T-helper 9 cell (primary cell): ENCODE results near the gene CNGA3.
"Not testable (repeated sequence)": the region's sequence is repeated elsewhere in the genome, so short reads cannot be mapped to it uniquely, and the experiment has no call there.

Experiments
- DNase-seq: peaks from one replicate; pipeline ENCODE4 v3.0.0-alpha.2; 2020
- total RNA-seq, 2 donors: gene quantifications; one replicate each; lab custom pipeline; 2026; lab: John Stamatoyannopoulos, UW

CNGA3 gene
- 0 reads per million in 2 donors for total RNA-seq

- DNase-seq = no peak
These were observed at the start of gene CNGA3 for GRCh38 chr2:98346311-98347236. CNGA3 (plus strand) TSS chr2:98346456; CDS start chr2:98369976, 23,520 bp downstream.

DNA sequence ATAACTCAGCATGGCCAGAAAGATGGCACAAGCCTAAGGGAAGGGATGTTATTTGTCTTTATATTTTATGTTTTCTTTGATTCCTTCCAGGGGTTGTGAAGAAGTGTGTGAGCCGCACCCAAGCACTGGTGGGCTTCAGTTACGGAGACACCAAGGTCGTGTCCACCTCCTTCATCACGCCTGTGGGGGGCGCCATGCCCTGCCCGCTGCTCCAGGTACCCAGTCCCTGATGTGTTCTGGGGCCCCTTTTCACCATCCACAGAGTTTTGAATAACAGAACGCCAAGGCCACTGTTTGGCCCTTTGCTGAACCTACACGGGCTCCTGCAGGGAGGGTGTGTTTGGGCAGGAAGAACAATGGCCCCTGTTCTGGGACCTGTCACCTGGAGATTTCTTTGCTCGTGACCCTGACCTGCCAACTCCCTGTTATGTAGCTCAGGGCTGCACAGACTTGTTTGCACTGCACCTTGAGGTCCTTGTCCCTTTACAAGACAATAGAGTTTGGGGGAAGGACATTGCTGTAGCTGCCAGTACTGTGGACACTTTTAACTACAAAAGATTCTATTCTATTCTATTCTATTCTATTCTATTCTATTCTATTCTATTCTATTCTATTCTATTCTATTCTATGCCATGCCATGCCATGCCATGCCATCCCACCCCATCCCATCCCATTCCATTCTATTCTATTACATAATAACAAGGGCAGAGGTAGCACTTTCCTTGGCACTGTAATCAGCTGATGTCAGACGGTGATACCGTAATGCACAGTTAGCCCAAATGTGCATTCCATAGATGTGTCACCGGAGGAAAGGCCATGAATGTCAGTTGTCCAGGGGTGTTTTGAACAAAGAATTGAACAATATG, 48.2 kb upstream of the CNGA3 start:
- DNase-seq = no peak

DNA sequence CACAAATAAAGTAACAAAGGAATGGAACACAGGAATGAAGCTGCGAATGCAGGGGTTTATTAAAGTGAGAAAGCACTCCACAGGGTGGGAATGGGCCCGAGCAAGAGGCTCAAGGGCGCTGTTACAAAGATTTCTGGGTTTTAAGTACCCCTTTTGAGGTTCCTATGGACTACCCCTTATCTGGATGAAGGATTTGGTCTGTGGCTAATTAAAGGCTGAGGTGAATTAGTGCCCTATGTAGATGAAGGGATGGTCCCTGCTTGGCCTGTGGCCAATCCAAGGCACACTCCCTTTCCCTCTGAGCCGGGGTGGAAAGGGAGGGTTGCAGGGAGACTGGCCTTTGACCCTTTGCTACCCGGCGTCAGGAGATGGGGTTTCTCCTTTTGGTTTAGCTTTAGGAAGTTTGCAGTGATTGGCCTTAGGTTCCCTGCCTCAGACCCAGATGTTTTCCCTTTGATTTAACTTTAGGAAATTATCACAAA, 47.5 kb upstream of the CNGA3 start:
- no peak for DNase-seq

- no peak for DNase-seq
These were observed 46.9 kb upstream of the CNGA3 start for GRCh38 chr2:98299211-98299905.

- no peak for DNase-seq
These were observed 45.9 kb upstream of the CNGA3 start for GRCh38 chr2:98300141-98300874.

GRCh38 chr2:98301469-98301868, 44.8 kb upstream of the CNGA3 start:
- DNase-seq = no peak

- DNase-seq = not testable (repeated sequence)
These were observed 39.0 kb upstream of the CNGA3 start for GRCh38 chr2:98307131-98307696.

DNA sequence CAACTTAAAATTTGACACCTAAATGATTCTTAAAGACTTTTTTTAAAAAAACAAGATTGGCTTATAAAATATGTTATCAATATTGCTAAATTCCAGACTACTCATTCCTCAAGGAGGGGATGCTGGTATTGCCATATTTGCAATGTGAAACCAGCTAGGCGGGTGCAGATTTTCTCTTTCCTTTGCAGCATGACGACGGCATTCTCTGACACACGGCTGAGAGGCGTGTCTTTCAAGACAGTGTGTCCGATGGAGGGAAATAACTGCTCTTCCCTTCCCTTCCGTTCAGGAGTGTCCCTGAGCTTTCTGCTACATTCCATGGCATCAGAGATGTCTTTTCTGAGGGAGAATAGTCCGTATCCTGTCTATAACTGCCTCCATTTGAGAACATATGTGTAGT, 38.2 kb upstream of the CNGA3 start:
- no peak for DNase-seq

GRCh38 chr2:98308532-98308931, 37.7 kb upstream of the CNGA3 start:
- no peak for DNase-seq

DNA sequence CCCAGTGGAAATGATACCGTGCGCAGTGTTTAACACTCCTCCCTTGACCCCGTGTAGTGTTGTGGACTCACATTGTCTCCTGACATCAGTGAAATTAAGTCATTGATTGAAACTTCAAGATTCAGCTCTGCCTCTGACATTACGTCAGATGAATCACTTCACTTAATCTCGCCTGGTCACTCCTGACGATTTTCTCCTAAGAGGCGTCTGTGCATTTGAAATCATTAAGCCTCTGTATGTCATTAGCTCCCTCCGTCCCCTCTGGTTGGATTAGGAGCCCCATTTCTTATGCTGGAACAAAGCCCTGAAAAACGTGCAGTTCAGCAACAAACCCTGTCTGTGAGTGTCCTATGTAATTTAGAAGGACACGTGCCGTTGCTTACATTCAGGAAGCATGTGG, 36.7 kb upstream of the CNGA3 start:
- no peak for DNase-seq

GRCh38 chr2:98310010-98310409, 36.2 kb upstream of the CNGA3 start:
- DNase-seq = no peak

GRCh38 chr2:98311090-98311489, 35.2 kb upstream of the CNGA3 start:
- DNase-seq = no peak

GRCh38 chr2:98311771-98312545, 34.3 kb upstream of the CNGA3 start:
- no peak for DNase-seq

DNA sequence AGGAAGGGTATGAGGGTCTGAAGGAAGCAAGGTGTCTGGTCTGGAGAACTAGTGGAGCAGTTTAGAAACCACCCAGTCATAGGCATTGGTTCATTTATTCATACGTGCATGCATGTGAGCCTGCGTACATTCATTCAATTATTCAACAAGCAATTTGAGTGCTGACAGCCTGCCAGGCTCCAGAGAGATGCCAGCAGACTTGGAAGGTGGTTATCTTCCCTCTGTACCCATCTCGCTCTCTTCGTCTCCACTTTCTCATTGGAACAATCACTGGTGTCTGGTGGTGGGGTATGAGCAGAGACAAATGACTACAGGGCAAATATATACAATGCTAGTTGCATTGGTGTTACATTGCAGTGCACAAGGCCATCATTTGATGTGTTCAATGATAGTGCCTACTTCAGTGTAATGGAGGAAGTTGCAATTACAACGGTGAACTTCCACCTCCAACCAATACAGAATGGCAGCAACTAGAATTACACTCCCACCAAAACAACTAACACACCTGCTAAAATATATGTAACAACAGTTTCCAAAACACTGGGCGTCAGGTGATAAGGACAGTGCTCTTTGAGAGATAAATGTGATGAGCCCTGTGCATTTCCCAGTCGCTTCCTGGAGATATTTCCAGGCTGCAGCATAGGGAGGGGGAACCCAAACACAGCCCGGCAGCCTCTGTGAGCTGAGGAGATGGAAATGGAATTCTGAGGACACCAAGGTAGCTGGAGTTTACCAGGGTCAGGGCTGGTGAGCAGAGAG, 32.6 kb upstream of the CNGA3 start:
- DNase-seq = no peak

GRCh38 chr2:98314251-98314650, 32.0 kb upstream of the CNGA3 start:
- no peak for DNase-seq

DNA sequence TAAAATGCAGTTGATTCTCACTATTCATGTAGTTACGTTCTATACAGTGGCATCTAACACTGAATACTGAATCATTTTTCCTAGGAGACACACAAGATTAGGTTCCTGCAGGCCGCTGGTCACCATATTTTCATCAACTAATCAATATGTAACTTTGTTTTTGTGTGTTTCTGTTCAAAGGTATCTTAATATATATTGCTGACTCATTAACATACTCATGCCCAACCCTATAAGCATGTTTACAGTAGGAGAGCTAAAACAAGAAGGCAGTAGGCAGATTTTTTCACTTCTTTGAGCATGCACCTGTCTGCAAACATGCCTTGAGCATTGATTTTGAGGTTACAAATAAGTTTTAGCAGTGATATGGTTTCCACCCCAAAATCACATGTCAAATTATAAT, 30.3 kb upstream of the CNGA3 start:
- no peak for DNase-seq

DNA sequence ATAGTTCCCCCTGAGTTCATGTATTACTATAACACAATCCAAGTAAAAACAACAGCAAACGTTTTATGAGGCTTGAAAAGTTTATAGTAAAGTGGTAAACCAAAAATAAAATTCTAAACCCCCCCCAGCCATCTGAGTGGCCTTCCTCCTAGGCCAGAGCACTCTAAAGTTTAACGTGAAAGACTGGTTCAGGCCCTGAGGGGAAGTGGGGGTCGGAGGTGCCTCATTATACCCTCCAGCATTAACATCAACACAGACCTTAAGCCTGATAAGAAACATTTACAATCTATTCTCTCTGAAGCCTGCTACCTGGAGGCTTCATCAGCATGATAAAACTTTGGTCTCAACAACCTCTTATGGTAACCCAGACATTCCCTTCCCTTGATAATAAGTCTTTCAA, 29.0 kb upstream of the CNGA3 start:
- no peak for DNase-seq

DNA sequence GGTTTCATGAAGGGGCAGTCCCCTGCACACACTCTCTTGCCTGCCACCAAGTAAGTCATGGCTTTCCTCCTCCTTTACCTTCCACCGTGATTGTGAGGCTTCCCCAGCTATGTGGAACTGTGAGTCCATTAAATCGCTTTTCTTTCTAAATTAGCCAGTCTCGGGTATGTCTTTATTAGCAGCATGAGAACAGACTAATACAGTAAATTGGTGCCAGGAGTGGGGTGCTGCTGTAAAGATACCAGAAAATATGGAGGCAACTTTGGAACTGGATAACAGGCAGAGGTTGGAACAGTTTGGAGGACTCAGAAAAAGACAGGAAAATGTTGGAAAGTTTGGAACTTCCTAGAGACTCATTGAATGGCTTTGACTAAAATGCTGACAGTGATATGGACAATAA, 26.1 kb upstream of the CNGA3 start:
- not testable (repeated sequence) for DNase-seq

GRCh38 chr2:98324181-98324580, 22.1 kb upstream of the CNGA3 start:
- no peak for DNase-seq

DNA sequence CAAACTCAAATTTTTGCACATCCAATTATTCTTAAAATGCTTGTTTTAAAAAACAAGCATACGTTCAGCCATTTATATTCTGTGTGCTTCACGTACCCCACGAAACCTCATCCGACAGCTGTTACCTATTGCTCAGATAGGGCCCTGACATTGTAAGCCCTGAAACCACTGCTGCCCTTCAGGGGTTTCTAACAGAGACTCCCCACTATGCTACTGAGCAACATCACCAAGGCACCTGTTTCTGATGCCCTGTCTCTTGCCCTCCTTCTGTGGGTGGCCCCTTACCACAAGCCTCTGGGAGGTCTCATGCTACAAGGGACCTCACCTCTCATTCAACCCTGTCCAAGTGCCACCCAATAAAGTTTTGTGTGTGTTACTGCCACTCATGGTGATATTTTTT, 18.5 kb upstream of the CNGA3 start:
- DNase-seq = no peak
